NCI-H146 treated with DMSO at 0.1 percent for 48 hours (cell line): Measurements from ENCODE around the gene GAS2L1.

ENCODE experiments used
- DNase-seq: peaks from one replicate; lab custom pipeline; 2025; ENCODE audit not compliant: unreplicated experiment; lab: John Stamatoyannopoulos, UW

GAS2L1 gene

DNA sequence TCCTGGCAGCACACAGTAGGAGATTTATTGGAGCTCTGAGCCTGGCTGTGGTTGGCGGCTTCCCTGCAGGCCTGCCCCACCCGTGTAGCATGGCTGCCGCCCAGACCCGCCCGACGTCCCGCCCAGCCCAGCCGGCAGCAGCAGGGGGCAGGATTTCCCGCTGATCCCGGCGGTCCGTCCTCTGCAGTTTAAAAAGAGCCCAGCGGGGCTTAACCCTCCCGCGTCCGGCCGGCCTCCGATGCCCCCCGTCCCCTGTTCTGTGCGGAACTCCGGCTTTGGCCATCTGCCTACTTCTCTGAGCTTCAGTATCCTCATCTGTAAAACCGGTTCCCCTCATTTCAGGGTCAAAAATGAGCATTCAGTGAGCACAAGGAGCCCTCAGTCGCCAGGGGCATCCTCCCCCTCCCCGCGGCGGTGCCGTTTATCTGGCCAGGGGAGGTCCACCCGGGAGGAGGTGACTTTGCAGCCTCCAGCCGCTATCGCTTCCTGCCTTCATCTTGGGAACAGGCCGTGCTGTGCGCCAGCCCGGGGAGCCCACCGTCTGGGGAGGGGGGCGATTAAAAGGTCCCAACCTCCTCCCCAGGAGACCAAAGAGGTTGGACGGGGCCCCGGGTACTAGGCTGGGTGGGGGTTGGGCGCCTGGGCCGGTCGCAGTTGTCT is at the start of gene GAS2L1:
Gene GAS2L1 (plus strand): TSS at position 476 of the 660 bp plus-strand sequence. CDS start 1,456 bp downstream, outside the sequence.
- DNase-seq: peak; percentile 41

- DNase-seq: no peak
Measured at GRCh38 chr22:29257751-29258181, 48.7 kb upstream of the GAS2L1 start.

DNA sequence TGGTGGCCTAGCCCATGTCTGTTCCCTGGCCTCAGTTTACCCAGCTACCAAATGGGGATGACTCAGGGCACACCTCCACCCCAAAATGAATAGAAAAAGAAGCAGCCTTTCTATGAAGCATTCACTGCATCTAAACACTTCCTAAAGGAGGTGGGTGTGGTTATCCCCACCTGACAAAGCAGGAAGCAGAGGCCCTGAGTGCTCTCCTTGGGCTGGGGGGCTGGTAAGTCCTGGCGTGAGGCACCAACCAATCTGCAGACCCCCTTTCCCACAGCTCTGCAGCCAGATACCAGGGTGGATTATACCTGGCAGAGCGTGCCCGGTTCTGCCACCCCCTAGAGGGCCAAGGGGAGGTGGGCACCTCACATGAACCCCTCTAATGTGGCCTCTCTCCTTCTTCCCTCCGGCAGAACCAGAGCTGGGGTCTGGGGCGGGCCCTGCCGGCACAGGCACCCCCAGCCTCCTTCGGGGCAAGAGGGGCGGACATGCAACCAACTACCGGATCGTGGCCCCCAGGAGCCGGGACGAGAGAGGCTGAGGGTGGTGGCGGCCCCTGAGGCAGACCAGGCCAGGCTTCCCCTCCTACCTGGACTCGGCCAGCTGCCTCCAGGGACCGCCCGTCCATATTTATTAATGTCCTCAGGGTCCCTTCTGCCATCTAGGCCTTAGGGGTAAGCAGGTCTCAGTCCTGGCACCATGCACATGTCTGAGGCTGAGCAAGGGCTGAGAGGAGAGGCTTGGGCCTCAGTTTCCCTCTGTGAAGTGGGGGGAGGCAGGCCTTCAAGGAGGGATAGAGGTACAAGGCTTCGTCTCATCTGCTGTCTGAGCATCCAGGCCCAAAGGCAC is 47.8 kb upstream of the GAS2L1 start:
- no peak for DNase-seq

GRCh38 chr22:29259253-29259899 is 47.1 kb upstream of the GAS2L1 start:
- DNase-seq: no peak

DNA sequence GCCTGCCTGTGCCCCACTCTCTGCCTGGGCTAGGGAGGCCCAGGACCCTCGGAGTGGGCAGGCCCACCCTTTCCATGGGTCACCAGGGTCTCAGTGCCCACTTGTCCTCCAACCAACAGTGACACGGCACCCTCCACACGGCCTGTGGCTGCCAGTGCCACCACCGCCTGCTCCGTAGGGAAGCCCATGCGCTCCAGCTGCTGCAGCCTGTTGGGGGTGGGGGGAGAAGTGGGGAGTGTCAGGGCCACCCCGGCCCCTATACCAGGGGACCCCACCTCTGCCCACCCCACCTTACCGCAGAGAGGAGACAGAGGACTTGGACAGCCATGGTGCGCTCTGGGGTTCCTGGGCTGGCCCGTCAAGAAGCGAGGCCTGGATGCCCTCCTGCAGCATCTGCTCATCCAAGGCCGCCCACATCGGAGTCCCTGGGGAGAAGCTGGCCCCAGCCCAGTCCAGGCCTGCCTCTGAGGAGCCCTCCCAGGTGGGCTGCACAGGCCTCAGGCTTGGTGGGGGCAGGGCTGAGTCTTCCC is 46.4 kb upstream of the GAS2L1 start:
- DNase-seq: no peak

GRCh38 chr22:29260601-29261315 is 45.7 kb upstream of the GAS2L1 start:
- no peak for DNase-seq

- no peak for DNase-seq
Measured at GRCh38 chr22:29263791-29264276, 42.6 kb upstream of the GAS2L1 start.

DNA sequence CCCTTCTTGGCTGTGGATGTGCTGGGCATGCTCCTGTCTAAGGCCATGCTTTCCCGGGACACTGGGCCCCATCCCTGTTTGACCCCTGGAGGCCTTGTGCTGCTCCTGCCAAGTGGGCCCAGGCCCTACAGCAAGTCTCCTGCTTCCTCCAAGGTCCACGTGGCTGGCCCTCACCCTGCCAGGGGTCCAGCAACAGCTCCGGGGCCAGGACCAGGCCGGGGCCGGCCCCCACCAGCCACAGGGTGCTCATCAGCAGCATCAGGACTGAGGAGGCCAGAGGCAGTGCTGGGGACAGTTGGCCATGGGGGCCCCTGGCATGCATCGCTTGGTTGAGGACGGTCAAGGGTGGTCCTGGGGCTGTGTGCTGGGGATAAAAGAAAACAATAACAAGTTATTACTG is 41.1 kb upstream of the GAS2L1 start:
- DNase-seq: no peak

- no peak for DNase-seq
Measured at GRCh38 chr22:29265929-29266328, 40.5 kb upstream of the GAS2L1 start.

DNA sequence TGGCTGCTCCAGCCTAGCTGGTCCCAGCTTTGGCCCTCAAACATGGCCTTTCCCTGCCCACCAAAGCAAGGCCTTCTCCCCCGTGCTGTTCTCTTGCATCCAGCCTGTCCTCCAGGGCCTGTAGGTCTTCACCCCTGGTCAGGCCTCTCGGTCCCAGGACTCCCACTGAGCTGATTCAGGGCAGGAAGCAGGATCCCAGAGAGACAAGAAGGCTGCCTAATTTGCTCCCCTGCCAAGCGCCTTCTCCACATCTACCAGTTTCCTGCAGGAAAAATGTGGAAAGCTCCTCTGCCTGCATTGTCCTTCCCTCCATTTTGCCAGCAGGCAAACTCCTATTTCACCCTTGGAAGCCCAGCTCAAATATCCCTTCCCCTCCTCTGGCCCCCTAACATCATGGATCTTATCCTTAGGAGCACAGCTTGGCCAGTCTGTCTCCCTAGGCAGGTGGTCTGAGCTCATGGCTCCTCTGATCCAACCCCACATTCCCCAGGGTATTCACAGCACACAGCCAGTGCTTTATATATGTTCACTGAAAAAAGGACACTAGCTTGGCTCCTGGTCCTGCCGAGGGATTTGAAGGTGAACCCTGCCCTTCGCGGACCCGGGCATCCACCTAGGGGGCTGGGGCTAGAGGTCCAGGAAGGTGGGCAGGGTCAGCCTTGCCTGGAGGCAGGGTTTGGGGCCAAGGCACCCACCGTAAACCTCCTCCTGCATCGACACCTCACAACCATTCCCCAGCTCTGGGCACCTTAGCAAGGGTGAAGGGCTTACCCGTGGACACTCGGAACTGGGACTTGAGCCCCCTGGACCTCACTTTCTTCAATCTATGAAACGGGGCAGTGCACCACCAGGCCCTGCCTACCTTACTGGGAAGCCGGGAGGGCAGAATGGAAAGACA is 39.6 kb upstream of the GAS2L1 start:
- no peak for DNase-seq

GRCh38 chr22:29267462-29267857 is 39.0 kb upstream of the GAS2L1 start:
- DNase-seq: no peak

DNA sequence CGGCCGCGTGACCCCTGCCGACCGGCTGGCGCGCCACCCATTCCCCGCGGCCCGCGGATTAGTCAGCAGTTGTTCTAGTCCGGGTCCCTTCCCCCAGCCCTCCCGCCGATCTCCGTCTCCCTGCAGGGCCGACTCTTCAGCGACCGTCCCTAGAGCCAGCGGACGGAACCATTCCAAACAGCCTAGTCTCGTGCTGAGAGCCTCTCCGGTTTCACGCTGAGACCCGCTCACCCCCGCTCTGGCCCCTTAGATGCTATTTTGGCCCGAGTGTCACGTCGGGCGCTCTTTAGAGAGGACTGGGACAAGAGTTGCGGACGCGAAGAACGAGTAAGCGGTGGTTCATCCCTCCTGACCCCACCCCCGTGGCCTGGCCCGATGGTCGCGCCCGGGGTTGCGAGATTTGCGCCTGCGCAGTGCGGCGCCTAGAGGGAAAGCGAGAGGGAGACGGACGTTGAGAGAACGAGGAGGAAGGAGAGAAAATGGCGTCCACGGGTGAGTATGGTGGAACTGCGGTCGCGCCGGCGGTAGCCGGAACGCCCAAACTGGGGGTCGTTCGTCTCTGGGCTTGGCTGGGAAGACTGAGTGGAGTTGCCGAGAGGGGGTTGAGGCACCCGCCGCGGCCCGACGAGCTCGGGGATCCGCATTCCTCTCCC is 38.5 kb upstream of the GAS2L1 start, which contains the start of the genes EWSR1 and RHBDD3:
Gene EWSR1 (plus strand): TSS at position 411 of the 653 bp plus-strand sequence. CDS start 69 bp downstream, at position 480.
Gene RHBDD3 (minus strand): TSS at position 124 of the 653 bp plus-strand sequence. CDS start 2,355 bp downstream, outside the sequence.
- DNase-seq: peak; percentile 76

GRCh38 chr22:29268511-29269229 is 37.8 kb upstream of the GAS2L1 start:
- DNase-seq: peak; percentile 21

- no peak for DNase-seq
Measured at GRCh38 chr22:29269230-29269604, 37.2 kb upstream of the GAS2L1 start.

GRCh38 chr22:29269731-29270474 is 36.5 kb upstream of the GAS2L1 start:
- DNase-seq: no peak

- no peak for DNase-seq
Measured at GRCh38 chr22:29270475-29271271, 35.8 kb upstream of the GAS2L1 start.

DNA sequence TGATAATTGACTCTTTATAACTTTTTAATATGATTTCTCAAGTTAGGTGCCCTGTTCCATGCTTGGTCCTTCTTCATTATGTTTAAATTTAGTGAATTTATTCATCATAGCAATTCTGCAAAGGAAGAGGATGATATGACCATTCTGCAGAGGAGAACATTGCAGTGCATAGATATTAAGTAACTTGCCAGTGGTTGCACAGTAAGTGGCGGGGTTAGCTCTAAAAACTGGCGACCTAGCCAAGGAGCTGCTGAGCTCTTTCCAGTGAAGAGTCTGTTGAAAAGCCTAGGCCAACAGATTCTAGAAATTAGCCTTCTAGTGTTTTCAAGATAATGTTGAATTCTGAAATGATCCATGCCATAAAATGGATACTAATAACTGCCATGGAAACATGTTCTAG is 33.8 kb upstream of the GAS2L1 start:
- DNase-seq: no peak
